Measurements from ENCODE around the gene CLEC2D. TPM values are rescaled to one million over a fixed set of nuclear protein-coding genes. Genes with fewer than 3 reads are reported as not detected.

The CLEC2D gene
- total RNA-seq, 2 donors from 2014 or later, result 3.3 to 6.8 TPM

DNA sequence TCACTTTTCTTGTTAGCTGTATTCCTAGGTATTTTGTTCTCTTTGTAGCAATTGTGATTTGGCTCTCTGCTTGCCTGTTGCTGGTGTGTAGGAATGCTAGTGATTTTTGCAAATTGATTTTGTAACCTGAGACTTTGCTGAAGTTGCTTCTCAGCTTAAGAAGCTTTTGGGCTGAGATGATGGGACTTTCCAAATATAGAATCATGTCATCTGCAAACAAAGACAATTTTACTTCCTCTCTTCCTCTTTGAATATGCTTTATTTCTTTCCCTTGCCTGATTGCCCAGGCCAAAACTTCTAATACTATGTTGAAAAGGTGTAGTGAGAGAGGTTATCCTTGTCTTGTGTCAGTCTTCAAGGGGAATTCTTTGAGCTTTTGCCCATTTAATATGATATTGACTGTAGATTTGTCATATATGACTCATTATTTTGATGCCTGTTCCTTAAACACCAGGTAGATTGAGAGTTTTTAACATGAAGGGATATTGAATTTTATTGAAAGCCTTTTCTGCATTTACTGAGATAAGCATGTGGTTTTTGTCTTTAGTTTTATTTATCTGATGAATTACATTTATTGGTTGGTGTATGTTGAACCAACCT is 36.7 kb downstream of the CLEC2D start:
- Histone ChIP-seq H3K4me3 (no peak overlapping the region), H3K27me3 (no peaks in the 10 kb centered on the region), H3K36me3 (no peaks in the 10 kb centered on the region), H3K4me1 (no peaks in the 10 kb centered on the region), H3K9ac (ENCODE audit: low read depth in 2 of 2, low read length in 2 of 2) (no peak overlapping the region), H3K27ac (no peak overlapping the region), H3K9me3 (no peaks in the 10 kb centered on the region)
- intact Hi-C loops (cut with DNase I), result loop anchor here (2.0 to 5.0 kb wide), 2 partner anchors 71 to 374 kb away; no protein-coding TSS in a partner anchor
- DNase-seq, result no peak
- TF ChIP-seq CTCF (IDR thresholded peaks at IDR 0.05), result no peak

DNA sequence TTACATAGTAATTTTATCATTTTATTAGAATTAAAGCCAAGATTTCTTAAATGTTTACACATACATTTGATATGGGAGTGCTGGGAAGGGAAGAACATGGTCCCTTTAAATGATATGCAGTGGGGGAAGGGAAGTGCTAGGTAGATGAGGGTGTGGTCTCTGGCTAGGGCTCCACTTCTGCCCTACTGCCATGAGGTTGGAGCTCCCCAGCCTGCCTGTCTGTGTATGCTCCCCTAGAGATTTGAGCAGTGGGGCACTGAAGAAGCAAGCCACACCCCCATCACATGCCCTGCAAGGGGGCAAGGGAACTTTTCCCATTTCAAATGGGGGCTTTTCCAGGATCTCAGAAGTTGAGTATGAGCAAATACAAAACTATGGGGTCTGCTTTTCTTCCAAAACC is 37.8 kb downstream of the CLEC2D start:
- H3K27ac ChIP-seq, result no peak overlapping the region
- H3K9me3 ChIP-seq, result no peaks in the 10 kb centered on the region
- no peaks in the 10 kb centered on the region for H3K27me3 ChIP-seq
- H3K9ac ChIP-seq (ENCODE audit: low read depth in 2 of 2, low read length in 2 of 2), result no peak overlapping the region
- H3K36me3 ChIP-seq, result no peaks in the 10 kb centered on the region
- no peak overlapping the region for H3K4me3 ChIP-seq
- intact Hi-C loops (cut with DNase I), result loop anchor here (2.0 to 5.0 kb wide), 2 partner anchors 73 to 375 kb away; no protein-coding TSS in a partner anchor
- DNase-seq, result no peak
- no peak for TF ChIP-seq CTCF (IDR thresholded peaks at IDR 0.05)
- H3K4me1 ChIP-seq, result no peaks in the 10 kb centered on the region

GRCh38 chr12:9707864-9708808 is 38.6 kb downstream of the CLEC2D start:
- Histone ChIP-seq H3K36me3 (no peaks in the 10 kb centered on the region), H3K27me3 (no peaks in the 10 kb centered on the region), H3K4me1 (no peaks in the 10 kb centered on the region), H3K27ac (no peak overlapping the region), H3K4me3 (no peak overlapping the region), H3K9me3 (no peaks in the 10 kb centered on the region), H3K9ac (ENCODE audit: low read depth in 2 of 2, low read length in 2 of 2) (no peak overlapping the region)
- intact Hi-C loops (cut with DNase I), result loop anchor here (2.0 to 5.0 kb wide), 2 partner anchors 73 to 376 kb away; no protein-coding TSS in a partner anchor
- TF ChIP-seq CTCF (IDR thresholded peaks at IDR 0.05), result peak; percentile 67
- peak; percentile 56 for DNase-seq

DNA sequence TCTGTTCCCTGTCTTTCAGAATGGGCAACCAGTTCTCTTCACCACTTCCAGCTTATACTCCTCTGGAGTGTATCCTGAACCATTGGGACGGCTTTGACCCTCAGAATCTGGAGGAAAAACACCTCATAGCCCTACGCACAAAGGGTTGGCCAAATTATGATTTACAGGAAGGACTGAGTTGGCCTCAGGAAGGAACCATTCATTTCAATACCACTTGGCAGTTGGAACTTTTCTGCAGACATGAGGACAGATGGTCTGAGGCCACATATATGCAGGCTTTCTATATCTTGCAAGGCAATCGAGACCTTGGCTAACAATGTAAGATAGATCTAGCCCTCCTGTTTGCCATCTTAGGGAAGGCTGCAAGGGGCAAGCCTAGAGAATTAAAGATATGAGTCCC is 39.3 kb downstream of the CLEC2D start:
- no peak overlapping the region for H3K9ac ChIP-seq (ENCODE audit: low read depth in 2 of 2, low read length in 2 of 2)
- no peaks in the 10 kb centered on the region for H3K36me3 ChIP-seq
- H3K4me3 ChIP-seq, result no peak overlapping the region
- TF ChIP-seq CTCF (IDR thresholded peaks at IDR 0.05), result no peak
- no peak overlapping the region for H3K27ac ChIP-seq
- H3K4me1 ChIP-seq, result no peaks in the 10 kb centered on the region
- intact Hi-C loops (cut with DNase I), result loop anchor here (5.0 kb wide), 1 partner anchor 377 kb away; no protein-coding TSS in a partner anchor
- H3K9me3 ChIP-seq, result no peaks in the 10 kb centered on the region
- H3K27me3 ChIP-seq, result no peaks in the 10 kb centered on the region
- DNase-seq, result no peak

- Histone ChIP-seq H3K4me3 (no peak overlapping the region), H3K27ac (no peak overlapping the region), H3K9ac (ENCODE audit: low read depth in 2 of 2, low read length in 2 of 2) (no peak overlapping the region), H3K4me1 (no peaks in the 10 kb centered on the region), H3K9me3 (no peaks in the 10 kb centered on the region), H3K36me3 (no peaks in the 10 kb centered on the region), H3K27me3 (no peaks in the 10 kb centered on the region)
- intact Hi-C loops (cut with DNase I), result no loop called here
- no peak for TF ChIP-seq CTCF (IDR thresholded peaks at IDR 0.05)
- no peak for DNase-seq
Observed at GRCh38 chr12:9710584-9711375, 41.3 kb downstream of the CLEC2D start.
